HEK293 (cell line): ENCODE data around the gene TCF7.

ENCODE experiments used
- CTCF ChIA-PET: fragments of 350-600 bp; formaldehyde crosslinking; extraction: SDS; loops from one replicate; lab custom pipeline; 2021; ENCODE audit warnings: antibody characterized with exemption; lab: Yijun Ruan, JAX
- POLR2A ChIA-PET: fragments of 300-600 bp; formaldehyde crosslinking; extraction: SDS; loops from one replicate; lab custom pipeline; 2020; ENCODE audit warnings: antibody characterized with exemption, inconsistent platforms; lab: Yijun Ruan, JAX
- H3K27ac ChIP-seq: fragments of 200-500 bp; sonication (Bioruptor generic); 2 replicates; pipeline ENCODE4 v1.5.1; 2014; ENCODE audit warnings: low read depth, low read length, control low read depth, inconsistent platforms; ENCODE audit errors: extremely low read depth
- H3K36me3 ChIP-seq, 2 experiments: fragments of 200-500 bp in 1 of 2; sonication (Bioruptor generic) in 1 of 2; 1 replicate in 1 of 2; 2 replicates in 1 of 2; pipeline ENCODE4 v1.5.1; 2014 to 2017; ENCODE audit warnings: inconsistent platforms in 2 of 2, low read length in 2 of 2; ENCODE audit not compliant: control insufficient read depth in 2 of 2, insufficient read depth in 1 of 2
- H3K4me1 ChIP-seq: fragments of 200-500 bp; sonication (Bioruptor generic); 2 replicates; pipeline ENCODE4 v1.5.1; 2014; ENCODE audit warnings: mild to moderate bottlenecking, low read length, inconsistent platforms; ENCODE audit not compliant: control insufficient read depth, insufficient read depth
- H3K4me3 ChIP-seq: 2 replicates; pipeline ENCODE4 v1.5.1; 2011; ENCODE audit warnings: low read depth, mild to moderate bottlenecking, control low read depth, low read length, moderate library complexity
- H3K9me3 ChIP-seq: fragments of 200-500 bp; sonication (Bioruptor generic); 2 replicates; pipeline ENCODE4 v1.5.1; 2014; ENCODE audit warnings: low read depth, low read length, inconsistent platforms; ENCODE audit not compliant: control insufficient read depth, insufficient read depth
- EGR2 ChIP-seq: fragments of 450-650 bp; formaldehyde crosslinking; IDR thresholded peaks from 2 replicates; pipeline ENCODE4 v1.5.1; 2016; ENCODE audit warnings: low read depth, missing biosample characterization, missing genetic modification characterization
- GLIS1 ChIP-seq: fragments of 450-650 bp; formaldehyde crosslinking; IDR thresholded peaks from 2 replicates; pipeline ENCODE4 v1.5.1; 2016; ENCODE audit warnings: missing biosample characterization, missing genetic modification characterization
- KLF7 ChIP-seq: fragments of 450-650 bp; formaldehyde crosslinking; IDR thresholded peaks from 2 replicates; pipeline ENCODE4 v1.5.1; 2016; ENCODE audit warnings: missing biosample characterization, missing genetic modification characterization, borderline replicate concordance
- PATZ1 ChIP-seq: fragments of 450-650 bp; formaldehyde crosslinking; IDR thresholded peaks from 2 replicates; pipeline ENCODE4 v1.5.1; 2016; ENCODE audit warnings: missing biosample characterization, missing genetic modification characterization
- PRDM1 ChIP-seq: fragments of 450-650 bp; formaldehyde crosslinking; IDR thresholded peaks from 2 replicates; pipeline ENCODE4; 2016; ENCODE audit warnings: missing biosample characterization, missing genetic modification characterization
- WT1 ChIP-seq: fragments of 450-650 bp; formaldehyde crosslinking; IDR thresholded peaks from 2 replicates; pipeline ENCODE4 v1.5.1; 2016; ENCODE audit warnings: missing biosample characterization, missing genetic modification characterization
- ZBTB1 ChIP-seq: fragments of 450-650 bp; formaldehyde crosslinking; IDR thresholded peaks from 2 replicates; pipeline ENCODE4 v1.5.1; 2016; ENCODE audit warnings: missing biosample characterization, missing genetic modification characterization
- ZBTB7A ChIP-seq: fragments of 450-650 bp; formaldehyde crosslinking; IDR thresholded peaks from 2 replicates; pipeline ENCODE4 v1.5.1; 2016; ENCODE audit warnings: low read depth, missing biosample characterization, missing genetic modification characterization
- ZFP37 ChIP-seq: fragments of 450-650 bp; formaldehyde crosslinking; IDR thresholded peaks from 2 replicates; pipeline ENCODE4 v1.5.1; 2016; ENCODE audit warnings: missing biosample characterization, missing genetic modification characterization
- ZIC2 ChIP-seq: fragments of 450-650 bp; formaldehyde crosslinking; IDR thresholded peaks from 2 replicates; pipeline ENCODE4 v1.5.1; 2016; ENCODE audit warnings: missing biosample characterization, missing genetic modification characterization
- ZNF121 ChIP-seq: fragments of 450-650 bp; formaldehyde crosslinking; IDR thresholded peaks from 2 replicates; pipeline ENCODE4 v1.5.1; 2016; ENCODE audit warnings: missing biosample characterization, missing genetic modification characterization
- ZNF140 ChIP-seq: fragments of 450-650 bp; formaldehyde crosslinking; IDR thresholded peaks from 2 replicates; pipeline ENCODE4 v1.5.1; 2016; ENCODE audit warnings: missing biosample characterization, missing genetic modification characterization
- ZNF155 ChIP-seq: fragments of 450-650 bp; formaldehyde crosslinking; IDR thresholded peaks from 2 replicates; pipeline ENCODE4 v1.5.1; 2016; ENCODE audit warnings: missing biosample characterization, missing genetic modification characterization
- ZNF223 ChIP-seq: fragments of 450-650 bp; formaldehyde crosslinking; IDR thresholded peaks from 2 replicates; pipeline ENCODE4 v1.5.1; 2016; ENCODE audit warnings: missing biosample characterization, missing genetic modification characterization
- ZNF248 ChIP-seq: fragments of 450-650 bp; formaldehyde crosslinking; IDR thresholded peaks from 2 replicates; pipeline ENCODE4 v1.5.1; 2017; ENCODE audit warnings: missing biosample characterization, missing genetic modification characterization
- ZNF274 ChIP-seq, 2 experiments: fragments of 200-500 bp in 1 of 2; fragments of 450-650 bp in 1 of 2; sonication (Bioruptor generic) in 1 of 2; formaldehyde crosslinking in 1 of 2; IDR thresholded peaks; 2 replicates each; pipeline versions ENCODE4 v1.5.1 to v1.6.1; 2014 to 2016; ENCODE audit warnings: borderline replicate concordance in 1 of 2, inconsistent platforms in 1 of 2, low read length in 1 of 2, missing biosample characterization in 1 of 2, missing genetic modification characterization in 1 of 2
- ZNF292 ChIP-seq: fragments of 450-650 bp; formaldehyde crosslinking; IDR thresholded peaks from 2 replicates; pipeline ENCODE4 v1.5.1; 2016; ENCODE audit warnings: low read depth, missing biosample characterization, missing genetic modification characterization, borderline replicate concordance
- ZNF513 ChIP-seq: fragments of 450-650 bp; IDR thresholded peaks from 2 replicates; pipeline ENCODE4 v1.5.1; 2018; ENCODE audit warnings: missing biosample characterization, missing genetic modification characterization
- ZNF530 ChIP-seq: fragments of 450-650 bp; formaldehyde crosslinking; IDR thresholded peaks from 2 replicates; pipeline ENCODE4 v1.5.1; 2016; ENCODE audit warnings: low read depth, missing biosample characterization, missing genetic modification characterization
- ZNF571 ChIP-seq: fragments of 450-650 bp; formaldehyde crosslinking; IDR thresholded peaks from 2 replicates; pipeline ENCODE4 v1.5.0; 2017; ENCODE audit warnings: missing biosample characterization, missing genetic modification characterization
- ZNF654 ChIP-seq: fragments of 450-650 bp; formaldehyde crosslinking; IDR thresholded peaks from 2 replicates; pipeline ENCODE4 v1.5.1; 2016; ENCODE audit warnings: low read depth, missing biosample characterization, missing genetic modification characterization
- ZNF837 ChIP-seq: fragments of 450-650 bp; formaldehyde crosslinking; IDR thresholded peaks from 2 replicates; pipeline ENCODE4 v1.5.1; 2016; ENCODE audit warnings: missing biosample characterization, missing genetic modification characterization
- ZSCAN18 ChIP-seq: fragments of 450-650 bp; formaldehyde crosslinking; IDR thresholded peaks from 2 replicates; pipeline ENCODE4 v1.5.1; 2016; ENCODE audit warnings: missing biosample characterization, missing genetic modification characterization
- TF ChIP-seq, protein P1 (sequence below): fragments of 450-650 bp; formaldehyde crosslinking; IDR thresholded peaks from 2 replicates; pipeline ENCODE4 v1.5.1; 2016; ENCODE audit warnings: missing biosample characterization, missing genetic modification characterization
- TF ChIP-seq, protein P2 (sequence below): fragments of 450-650 bp; formaldehyde crosslinking; IDR thresholded peaks from 2 replicates; pipeline ENCODE4 v1.5.0; 2017; ENCODE audit warnings: missing biosample characterization, missing genetic modification characterization, borderline replicate concordance

TCF7 gene

DNA sequence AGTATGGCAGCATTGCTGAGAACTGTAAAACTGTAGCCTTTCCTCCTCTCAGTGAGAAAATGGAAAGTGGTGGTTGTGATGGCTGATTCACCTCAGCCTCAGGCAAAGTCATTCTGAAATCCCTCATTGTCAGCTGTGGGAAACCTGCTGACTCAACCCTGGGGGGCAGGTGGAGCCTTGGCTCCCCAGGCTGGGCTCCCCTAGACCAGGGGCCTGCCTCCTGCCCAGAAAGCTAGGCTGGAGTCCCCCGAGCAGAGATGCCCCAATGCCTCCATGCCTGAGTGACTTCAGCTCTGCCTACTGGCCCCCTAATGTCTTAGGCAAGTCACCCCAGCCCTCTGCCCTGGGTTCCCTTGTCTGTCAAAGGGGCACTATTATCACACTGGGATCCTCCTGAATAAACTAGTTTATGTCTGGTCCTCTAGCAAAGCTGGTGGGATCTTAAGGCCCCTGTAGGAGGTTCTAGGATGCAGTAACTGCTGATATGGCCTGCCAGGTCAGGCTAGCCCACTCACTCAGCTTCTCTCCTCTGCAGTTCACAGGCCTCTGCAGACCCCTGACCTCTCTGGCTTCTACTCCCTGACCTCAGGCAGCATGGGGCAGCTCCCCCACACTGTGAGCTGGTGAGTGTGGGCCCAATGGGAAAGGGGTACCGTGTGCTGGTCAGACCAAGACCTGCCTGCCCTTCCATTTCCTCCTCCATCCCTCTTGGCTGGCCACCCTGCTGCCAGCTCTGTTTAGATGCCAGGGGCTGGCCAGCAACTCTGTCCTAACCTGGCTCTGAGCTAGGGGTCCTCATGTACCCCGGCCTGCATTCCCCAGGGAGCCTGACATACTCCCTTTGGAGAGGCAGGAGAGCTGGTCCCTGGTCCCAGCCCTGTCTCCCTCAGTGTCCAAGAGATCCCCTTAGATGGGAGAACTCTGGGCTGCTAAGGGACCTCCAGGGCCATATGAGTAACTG lies 24.2 kb downstream of the TCF7 start:
- no peak overlapping the region for H3K27ac ChIP-seq
- H3K4me3 ChIP-seq = no peak overlapping the region
- ChIA-PET CTCF (interaction anchor here (0.7 to 12.3 kb wide), 11 partner anchors 10 to 601 kb away, joined by 3 to 196 read pairs (median 10); no protein-coding TSS in a partner anchor), POLR2A (interaction anchor here (0.9 kb wide), 1 partner anchor 10 kb away, joined by 3 read pairs; no protein-coding TSS in a partner anchor)
- H3K9me3 ChIP-seq = no peaks in the 10 kb centered on the region
- H3K36me3 ChIP-seq = peaks cover 0 to 95% of the 10 kb centered on the region in 2 experiments; a peak in 1 of 3 replicates
- TF ChIP-seq KLF7 (tag by site-specific recombination) (no peak), ZNF140 (no peak), ZNF223 (tag by site-specific recombination) (no peak), ZNF121 (no peak), GLIS1 (tag by site-specific recombination) (peak; percentile 81), ZFP37 (tag by site-specific recombination) (no peak), ZIC2 (peak; percentile 76), ZNF274 (IDR thresholded peaks at IDR 0.05; ENCODE audit: low read length) (no peak), ZNF274 (tag by site-specific recombination; IDR thresholded peaks at IDR 0.05; ENCODE audit: borderline replicate concordance) (no peak), WT1 (no peak), ZNF837 (tag by site-specific recombination) (no peak), PRDM1 (tag by site-specific recombination) (no peak), ZNF654 (tag by site-specific recombination) (no peak), ZNF155 (tag by site-specific recombination) (no peak), ZBTB1 (tag by site-specific recombination) (no peak), ZNF248 (no peak)
- TF ChIP-seq, protein P1, sequence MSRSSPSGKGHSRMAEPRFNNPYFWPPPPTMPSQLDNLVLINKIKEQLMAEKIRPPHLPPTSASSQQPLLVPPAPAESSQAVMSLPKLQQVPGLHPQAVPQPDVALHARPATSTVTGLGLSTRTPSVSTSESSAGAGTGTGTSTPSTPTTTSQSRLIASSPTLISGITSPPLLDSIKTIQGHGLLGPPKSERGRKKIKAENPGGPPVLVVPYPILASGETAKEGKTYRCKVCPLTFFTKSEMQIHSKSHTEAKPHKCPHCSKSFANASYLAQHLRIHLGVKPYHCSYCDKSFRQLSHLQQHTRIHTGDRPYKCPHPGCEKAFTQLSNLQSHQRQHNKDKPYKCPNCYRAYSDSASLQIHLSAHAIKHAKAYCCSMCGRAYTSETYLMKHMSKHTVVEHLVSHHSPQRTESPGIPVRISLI (tag by site-specific recombination) = no peak
- TF ChIP-seq, protein P2, sequence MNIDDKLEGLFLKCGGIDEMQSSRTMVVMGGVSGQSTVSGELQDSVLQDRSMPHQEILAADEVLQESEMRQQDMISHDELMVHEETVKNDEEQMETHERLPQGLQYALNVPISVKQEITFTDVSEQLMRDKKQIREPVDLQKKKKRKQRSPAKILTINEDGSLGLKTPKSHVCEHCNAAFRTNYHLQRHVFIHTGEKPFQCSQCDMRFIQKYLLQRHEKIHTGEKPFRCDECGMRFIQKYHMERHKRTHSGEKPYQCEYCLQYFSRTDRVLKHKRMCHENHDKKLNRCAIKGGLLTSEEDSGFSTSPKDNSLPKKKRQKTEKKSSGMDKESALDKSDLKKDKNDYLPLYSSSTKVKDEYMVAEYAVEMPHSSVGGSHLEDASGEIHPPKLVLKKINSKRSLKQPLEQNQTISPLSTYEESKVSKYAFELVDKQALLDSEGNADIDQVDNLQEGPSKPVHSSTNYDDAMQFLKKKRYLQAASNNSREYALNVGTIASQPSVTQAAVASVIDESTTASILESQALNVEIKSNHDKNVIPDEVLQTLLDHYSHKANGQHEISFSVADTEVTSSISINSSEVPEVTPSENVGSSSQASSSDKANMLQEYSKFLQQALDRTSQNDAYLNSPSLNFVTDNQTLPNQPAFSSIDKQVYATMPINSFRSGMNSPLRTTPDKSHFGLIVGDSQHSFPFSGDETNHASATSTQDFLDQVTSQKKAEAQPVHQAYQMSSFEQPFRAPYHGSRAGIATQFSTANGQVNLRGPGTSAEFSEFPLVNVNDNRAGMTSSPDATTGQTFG (tag by site-specific recombination) = no peak
- TF ChIP-seq, all 188 proteins: peak for 2
- no peaks in the 10 kb centered on the region for H3K4me1 ChIP-seq

DNA sequence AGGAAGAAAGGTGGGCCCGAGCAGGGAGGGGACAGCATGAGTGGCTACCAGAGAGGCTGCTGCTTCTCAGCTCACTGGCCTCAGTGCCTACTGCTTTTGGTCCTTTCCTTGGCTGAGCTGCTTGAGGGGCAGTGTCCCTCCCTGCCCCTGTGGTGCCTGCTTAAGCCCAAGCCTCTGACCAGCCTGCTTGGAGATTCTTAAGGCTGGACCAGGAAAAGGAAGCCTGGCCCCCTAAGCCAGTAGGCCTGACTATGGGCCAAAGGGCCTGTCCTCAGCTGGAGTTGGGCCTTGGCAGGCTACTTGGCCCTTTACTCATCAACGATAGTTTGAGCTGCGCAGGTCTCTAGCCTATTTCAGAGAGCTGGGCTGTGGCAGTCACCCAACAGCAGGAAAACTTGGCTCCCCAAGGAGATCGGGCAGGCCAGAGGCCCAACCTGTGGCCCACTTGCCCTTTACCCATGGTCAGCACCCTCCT lies 24.9 kb downstream of the TCF7 start:
- Histone ChIP-seq H3K4me1 (no peaks in the 10 kb centered on the region), H3K4me3 (no peak overlapping the region), H3K36me3 (peaks cover 0 to 95% of the 10 kb centered on the region in 2 experiments; a peak in 2 of 3 replicates), H3K9me3 (no peaks in the 10 kb centered on the region), H3K27ac (no peak overlapping the region)
- ChIA-PET POLR2A (no interaction called here), CTCF (interaction anchor here (0.7 to 12.3 kb wide), 12 partner anchors 11 to 601 kb away, joined by 3 to 196 read pairs (median 18); partner anchors contain the start of gene TCF7)
- TF ChIP-seq ZNF513 (tag by site-specific recombination) = no peak
- TF ChIP-seq ZSCAN18 (tag by site-specific recombination) = no peak
- TF ChIP-seq ZNF571 (tag by site-specific recombination) = no peak
- no peak for TF ChIP-seq ZNF292 (tag by site-specific recombination)
- TF ChIP-seq ZBTB7A (tag by site-specific recombination) = no peak
- TF ChIP-seq ZBTB1 (tag by site-specific recombination) = no peak
- TF ChIP-seq ZNF530 = no peak
- TF ChIP-seq EGR2 (tag by site-specific recombination) = no peak
- TF ChIP-seq PATZ1 (tag by site-specific recombination) = no peak
- no peak for TF ChIP-seq ZNF274 (IDR thresholded peaks at IDR 0.05; ENCODE audit: low read length)
- TF ChIP-seq ZNF274 (tag by site-specific recombination; IDR thresholded peaks at IDR 0.05; ENCODE audit: borderline replicate concordance) = no peak
